DMS79 treated with DMSO at 0.1 percent for 48 hours (cell line): ENCODE results near the gene BTAF1.

Source experiments
- DNase-seq: peaks from one replicate; lab custom pipeline; 2025; lab: John Stamatoyannopoulos, UW

Gene BTAF1

GRCh38 chr10:91908337-91909116 lies 15.0 kb upstream of the BTAF1 start:
- peak; percentile 34 for DNase-seq

- DNase-seq, result peak; percentile 31
These were observed 14.4 kb upstream of the BTAF1 start, which contains the start of gene FGFBP3 for GRCh38 chr10:91909117-91909677. TSS of gene FGFBP3 (minus strand) at chr10:91909486. CDS start at chr10:91908969, 517 bp downstream.

- no peak for DNase-seq
These were observed 13.1 kb upstream of the BTAF1 start for GRCh38 chr10:91910467-91910866.

GRCh38 chr10:91919651-91920050 lies 3.9 kb upstream of the BTAF1 start:
- DNase-seq, result no peak

- DNase-seq, result no peak
These were observed 847 bp downstream of the BTAF1 start for GRCh38 chr10:91924212-91925021.

- DNase-seq, result no peak
These were observed 1.4 kb downstream of the BTAF1 start for GRCh38 chr10:91925022-91925320.

- DNase-seq, result no peak
These were observed 7.4 kb downstream of the BTAF1 start for GRCh38 chr10:91930939-91931338.

GRCh38 chr10:91931526-91932190 lies 8.1 kb downstream of the BTAF1 start:
- no peak for DNase-seq

GRCh38 chr10:91932737-91933136 lies 9.2 kb downstream of the BTAF1 start:
- DNase-seq, result no peak

- no peak for DNase-seq
These were observed 12.3 kb downstream of the BTAF1 start for GRCh38 chr10:91935886-91936285.

GRCh38 chr10:91939653-91940052 lies 16.1 kb downstream of the BTAF1 start:
- no peak for DNase-seq

GRCh38 chr10:91941426-91941825 lies 17.9 kb downstream of the BTAF1 start:
- no peak for DNase-seq

- DNase-seq, result no peak
These were observed 21.5 kb downstream of the BTAF1 start for GRCh38 chr10:91944880-91945630.

- no peak for DNase-seq
These were observed 30.1 kb downstream of the BTAF1 start for GRCh38 chr10:91953600-91954160.

- DNase-seq, result no peak
These were observed 31.5 kb downstream of the BTAF1 start for GRCh38 chr10:91955114-91955513.

GRCh38 chr10:91957091-91957490 lies 33.5 kb downstream of the BTAF1 start:
- no peak for DNase-seq

GRCh38 chr10:91969297-91969696 lies 45.7 kb downstream of the BTAF1 start:
- DNase-seq, result no peak

- no peak for DNase-seq
These were observed 51.4 kb downstream of the BTAF1 start for GRCh38 chr10:91974960-91975359.

- no peak for DNase-seq
These were observed 51.9 kb downstream of the BTAF1 start for GRCh38 chr10:91975438-91975837.

GRCh38 chr10:91976317-91977051 lies 52.9 kb downstream of the BTAF1 start:
- no peak for DNase-seq

- DNase-seq, result no peak
These were observed 53.9 kb downstream of the BTAF1 start for GRCh38 chr10:91977491-91977890.
